Measurements from ENCODE around the gene GPR149.

GPR149 gene

DNA sequence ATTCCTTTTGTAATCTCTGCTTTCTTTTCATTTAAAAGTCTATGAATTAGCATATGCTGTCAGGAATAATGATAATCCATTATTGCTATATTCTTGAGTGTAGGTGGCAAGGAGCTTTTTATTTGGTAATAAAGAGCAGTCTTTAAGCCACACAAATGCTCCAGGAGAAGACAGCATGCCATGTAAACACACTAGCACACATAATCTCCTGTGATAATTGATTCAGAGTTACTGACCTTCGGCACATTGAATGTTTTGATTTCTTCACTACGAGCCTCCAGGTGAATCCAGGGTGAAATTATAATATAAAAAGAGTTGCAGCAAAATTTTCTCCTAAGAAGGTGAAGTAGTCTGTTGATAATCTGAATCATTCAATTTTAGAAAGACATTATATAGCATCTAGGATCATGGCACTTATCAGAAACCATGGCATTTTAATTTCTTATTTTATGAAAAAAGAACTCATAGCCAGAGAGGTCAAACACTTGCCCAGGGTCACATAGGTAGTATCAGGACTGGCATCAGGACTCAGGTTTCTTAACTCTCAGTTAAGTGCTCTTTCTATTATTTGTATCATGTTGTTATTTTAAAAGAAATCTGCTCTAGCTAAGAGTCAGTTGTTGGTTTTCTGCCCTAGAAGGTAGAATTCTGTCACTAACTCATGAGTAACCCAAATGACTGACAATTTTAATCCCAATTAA lies 84.4 kb downstream of the GPR149 start:
- no peak for DNase-seq (ENCODE audit: low read depth)

DNA sequence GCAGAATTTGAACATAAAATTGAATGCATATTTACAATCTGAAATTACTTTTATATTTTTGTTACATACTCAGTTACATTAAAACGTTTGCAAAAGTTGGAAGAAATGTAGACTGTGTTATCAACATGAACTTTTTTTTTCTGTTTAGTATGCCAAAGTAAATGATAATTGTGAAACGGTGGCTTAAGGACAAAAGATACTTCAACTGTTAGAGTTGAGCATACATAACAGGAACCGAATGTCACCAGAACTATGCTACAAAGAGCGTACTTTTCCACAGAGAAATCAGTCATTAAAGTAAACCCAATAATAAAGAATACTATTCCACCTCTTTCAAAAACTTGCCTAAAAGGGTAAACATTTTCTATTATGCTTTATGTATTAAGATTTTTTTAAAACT lies 91.4 kb downstream of the GPR149 start:
- no peak for DNase-seq (ENCODE audit: low read depth)

DNA sequence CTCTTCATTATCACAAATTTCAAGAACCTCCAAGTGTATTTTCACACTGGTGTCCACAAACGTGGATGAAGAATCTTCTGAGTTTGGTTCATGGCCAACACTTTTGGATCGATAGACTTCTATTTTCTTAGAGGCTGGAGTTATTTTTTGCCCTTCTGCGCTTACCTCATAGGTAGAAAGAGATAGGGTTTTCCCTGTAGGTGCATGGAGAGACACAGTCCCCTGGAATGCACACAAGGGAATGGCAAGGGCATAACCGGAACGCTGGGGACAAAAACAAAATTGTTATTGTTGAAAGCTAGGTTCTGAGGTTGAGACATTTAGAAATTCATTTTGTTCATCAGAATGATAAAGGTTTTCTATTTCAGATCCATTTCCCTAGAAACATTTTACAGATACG lies 92.0 kb downstream of the GPR149 start:
- no peak for DNase-seq (ENCODE audit: low read depth)

DNA sequence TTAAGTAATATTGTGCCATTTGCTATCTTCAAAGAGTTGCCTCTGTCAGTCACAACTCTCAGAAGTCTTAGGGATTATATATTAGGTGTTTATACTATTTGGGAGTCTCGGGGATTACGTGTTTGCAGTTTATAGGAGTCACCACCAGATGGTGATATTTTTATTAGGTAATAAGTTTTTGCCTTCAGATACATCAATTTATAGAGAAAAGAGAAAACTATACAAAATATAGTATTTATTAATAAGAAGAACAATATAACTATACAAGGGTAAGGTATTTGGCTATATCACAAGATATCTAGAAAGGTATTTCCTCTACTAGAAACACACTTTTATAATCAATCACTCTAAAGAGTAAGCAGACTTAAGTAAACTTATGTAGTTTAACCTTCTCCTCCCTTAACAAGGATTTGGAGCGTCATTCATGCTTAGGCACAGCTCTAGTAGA lies 95.0 kb downstream of the GPR149 start:
- no peak for DNase-seq (ENCODE audit: low read depth)

DNA sequence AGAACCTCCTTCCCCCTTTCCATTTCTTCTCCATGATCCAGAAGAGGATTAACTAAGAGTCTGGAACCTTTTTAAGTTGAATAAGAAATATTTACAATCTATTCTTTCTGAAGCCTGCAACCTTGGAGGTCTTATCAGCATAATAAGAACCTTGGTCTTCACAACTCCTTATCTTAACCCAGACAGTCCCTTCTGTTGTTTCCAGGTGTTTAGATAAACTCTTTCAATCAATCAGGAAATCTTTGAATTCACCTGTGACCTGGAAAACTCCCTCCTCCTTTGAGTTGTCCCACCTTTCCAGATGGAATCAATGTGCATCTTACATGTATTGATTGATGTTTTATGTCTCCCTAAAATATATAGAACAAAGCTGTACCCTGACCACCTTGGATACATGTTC lies 102.1 kb downstream of the GPR149 start:
- no peak for DNase-seq (ENCODE audit: low read depth)

DNA sequence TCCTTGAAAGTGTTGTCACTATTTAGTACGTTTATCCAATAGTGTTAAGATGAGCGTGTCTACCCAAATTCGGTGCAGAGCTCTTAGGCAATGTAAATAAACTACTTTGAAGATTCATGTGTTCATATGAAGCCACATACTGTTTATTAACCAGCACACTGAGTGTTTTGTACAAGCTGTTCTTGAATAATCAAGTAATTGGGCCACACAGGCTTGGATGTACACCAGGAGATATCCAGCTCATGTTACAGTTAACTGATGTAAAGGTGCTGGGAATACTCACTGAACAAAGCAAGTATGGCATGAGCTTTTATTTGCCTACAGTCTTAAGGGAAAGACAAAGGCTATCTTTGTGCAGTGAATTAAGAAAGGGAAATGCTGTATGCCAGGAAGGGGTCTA lies 105.1 kb downstream of the GPR149 start:
- no peak for DNase-seq (ENCODE audit: low read depth)

DNA sequence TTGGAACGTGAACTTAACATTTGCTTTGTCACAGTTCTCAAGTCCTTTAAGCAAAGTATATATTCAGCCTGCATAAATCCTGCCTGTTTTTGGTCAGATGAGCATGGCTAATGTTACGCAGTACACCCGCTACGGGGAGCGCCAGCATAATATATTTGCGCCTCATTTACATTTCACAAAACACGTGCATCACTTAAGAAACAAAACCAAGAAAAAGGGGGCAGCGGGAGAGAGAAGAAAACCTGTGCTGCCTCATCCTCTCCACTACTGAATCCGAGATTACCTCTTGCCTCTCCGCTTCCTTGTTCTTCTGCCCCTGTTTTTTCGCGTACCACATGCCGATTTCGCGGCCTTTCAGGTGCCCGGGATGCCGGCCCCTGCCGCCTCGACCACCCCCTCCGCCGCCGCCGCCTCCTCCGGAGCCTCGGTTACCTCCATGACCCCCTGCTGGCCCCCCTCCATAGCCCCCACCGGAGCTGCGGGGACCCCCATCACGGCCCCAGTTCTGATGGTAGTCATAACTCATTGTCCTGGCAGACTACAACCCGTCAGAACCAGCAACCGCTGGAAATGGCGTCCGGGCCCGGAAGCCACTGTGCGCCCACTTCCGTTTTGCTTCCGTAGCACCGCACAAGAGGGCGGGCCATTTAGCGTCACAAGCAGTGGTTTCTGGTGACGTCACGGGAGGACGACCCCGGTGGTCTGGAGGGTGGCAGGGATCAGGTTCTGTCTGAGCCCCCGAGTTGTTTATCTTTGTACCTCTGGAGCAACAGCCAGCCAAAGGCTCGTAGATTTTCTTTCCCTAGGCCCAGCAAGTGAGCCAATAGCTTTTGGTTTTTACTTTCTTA lies 105.9 kb downstream of the GPR149 start, which contains the start of gene DHX36:
TSS of gene DHX36 (minus strand) at position 597 of the 848 bp plus-strand sequence. CDS start at position 526, 71 bp downstream.
- peak; percentile 83 for DNase-seq (ENCODE audit: low read depth)

DNA sequence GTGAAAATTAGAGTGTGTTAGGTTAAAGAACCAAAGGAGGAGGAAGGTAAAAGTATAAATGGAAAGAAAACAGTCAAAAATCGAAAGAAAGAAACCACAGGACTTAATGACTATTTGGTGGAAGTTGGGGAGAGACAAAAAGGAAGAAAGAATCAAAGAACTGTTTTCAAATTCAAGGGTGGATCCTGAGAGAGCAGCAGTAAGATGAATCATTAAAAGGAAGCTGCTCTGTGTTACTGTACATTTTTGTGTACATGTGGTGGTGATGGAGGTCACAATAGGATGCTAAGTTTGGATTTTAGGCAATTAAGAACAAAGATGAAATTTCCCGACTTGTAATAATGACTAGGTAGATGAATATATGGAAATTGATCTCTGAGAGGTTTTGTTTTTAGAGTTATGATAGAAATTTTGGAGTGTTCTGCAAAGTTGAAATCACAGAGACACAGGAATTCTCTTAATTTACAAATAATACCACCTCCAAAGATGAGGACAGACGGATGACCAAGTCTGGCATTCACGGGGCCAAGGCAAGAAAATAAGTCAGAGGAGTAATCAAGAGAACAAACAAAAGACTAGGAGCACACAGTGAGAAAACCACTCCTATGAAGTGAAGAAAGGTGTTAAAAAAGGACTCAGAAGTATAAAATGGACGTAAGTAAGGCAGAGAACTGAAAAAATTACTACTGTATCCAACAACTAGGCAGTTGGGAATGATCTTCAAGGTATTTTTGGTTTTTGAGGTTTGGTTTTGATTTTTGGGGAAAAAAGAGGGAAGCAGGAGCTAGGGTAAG lies 112.8 kb downstream of the GPR149 start:
- DNase-seq (ENCODE audit: low read depth): no peak

DNA sequence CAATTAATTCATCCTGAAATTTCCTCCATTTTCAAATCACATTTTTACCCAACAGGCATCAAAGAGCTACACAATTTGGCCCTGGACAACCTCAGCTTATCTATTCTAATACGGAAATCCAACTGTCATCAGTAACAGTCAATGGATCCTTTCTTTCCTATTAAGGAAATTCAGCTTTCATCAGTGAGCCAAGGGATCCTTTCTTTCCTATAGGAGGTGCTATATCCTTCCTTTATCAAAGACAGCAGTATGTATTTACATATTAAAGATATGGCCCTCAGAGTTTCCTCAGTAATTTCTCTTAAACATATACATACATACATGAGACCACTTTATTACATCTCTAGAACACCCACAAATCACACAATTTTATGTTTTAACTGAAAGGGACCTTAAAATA lies 115.8 kb downstream of the GPR149 start:
- no peak for DNase-seq (ENCODE audit: low read depth)

DNA sequence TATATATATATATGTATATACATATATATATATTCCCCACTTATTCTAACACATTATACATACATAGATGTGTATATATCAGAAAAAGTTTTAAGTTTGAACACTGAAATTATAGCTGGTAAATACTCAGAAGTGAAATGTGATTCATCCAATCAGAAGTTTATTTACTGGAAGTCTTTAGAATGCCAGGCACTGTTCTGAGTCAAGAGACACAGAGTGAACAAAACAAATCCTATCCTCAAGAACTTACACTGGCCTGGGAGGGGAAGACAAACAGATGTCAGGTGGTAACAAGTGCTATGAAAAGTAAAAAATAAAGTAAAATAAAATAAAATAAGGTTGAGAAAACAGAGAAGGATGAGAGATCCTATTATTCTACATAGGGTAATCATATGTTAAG lies 119.2 kb downstream of the GPR149 start:
- no peak for DNase-seq (ENCODE audit: low read depth)

DNA sequence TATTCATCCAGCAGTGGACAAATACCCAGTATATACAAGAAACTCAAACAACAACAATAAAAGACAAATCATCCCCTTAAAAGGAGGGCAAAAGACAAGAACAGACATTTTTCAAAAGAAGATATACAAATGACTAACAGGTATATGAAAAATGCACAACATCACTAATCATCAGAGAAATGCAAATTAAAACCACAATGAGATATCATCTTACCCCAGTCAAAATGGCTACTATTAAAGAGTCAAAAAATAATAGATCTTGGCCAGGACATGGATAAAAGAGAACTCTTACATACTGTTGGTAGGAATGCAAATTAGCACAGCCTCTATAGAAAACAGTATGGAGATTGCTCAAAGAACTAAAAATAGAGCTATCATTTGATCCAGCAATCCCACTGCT lies 122.6 kb downstream of the GPR149 start:
- DNase-seq (ENCODE audit: low read depth): no peak

DNA sequence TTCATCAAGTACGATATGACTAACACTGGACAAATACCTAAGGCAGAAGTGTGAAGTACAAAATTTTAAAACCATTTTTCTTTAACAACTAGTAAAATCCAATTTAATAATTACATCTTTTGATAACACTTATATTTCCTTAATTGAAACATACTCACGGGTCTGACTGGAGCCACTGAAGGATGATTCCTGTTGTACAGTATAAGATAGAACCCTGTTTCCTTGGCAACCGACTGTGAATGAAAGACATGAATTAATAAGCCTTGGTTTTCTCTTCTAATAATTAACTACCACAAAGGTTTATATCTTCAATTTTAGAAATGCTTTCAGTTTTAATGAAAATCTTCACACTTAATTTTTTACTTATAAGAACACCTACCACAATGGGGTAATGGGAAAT lies 125.1 kb downstream of the GPR149 start:
- DNase-seq (ENCODE audit: low read depth): no peak

DNA sequence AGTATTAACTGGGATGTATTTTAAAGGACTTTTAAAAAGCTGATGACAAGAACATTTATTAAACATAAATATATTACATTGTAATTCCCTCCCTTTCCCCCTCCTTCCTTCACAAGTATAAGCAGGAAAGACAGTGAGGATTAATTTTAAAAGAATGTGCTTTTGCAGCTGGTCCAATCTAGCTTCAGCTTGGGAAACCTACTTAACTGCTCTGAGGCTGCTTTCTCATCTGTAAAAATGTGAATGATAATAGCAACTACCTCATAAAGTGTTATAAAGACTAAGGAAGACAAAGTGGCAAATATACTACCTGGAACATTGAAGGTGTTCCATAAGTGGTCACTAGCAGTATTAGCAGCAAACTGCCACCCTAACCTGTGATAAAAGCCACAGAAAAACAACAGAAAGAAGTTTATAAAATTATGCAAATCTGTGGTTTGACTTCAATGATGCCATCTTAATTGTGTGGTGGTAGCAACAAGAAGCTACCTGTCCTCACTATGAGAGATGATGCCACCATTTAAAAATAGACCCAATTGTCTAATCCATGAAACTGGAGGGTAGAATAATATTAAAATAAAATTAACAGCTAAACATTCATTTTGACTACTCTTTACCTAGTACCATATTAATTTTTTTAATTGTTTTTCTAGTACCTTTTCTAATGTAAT lies 125.7 kb downstream of the GPR149 start:
- no peak for DNase-seq (ENCODE audit: low read depth)

DNA sequence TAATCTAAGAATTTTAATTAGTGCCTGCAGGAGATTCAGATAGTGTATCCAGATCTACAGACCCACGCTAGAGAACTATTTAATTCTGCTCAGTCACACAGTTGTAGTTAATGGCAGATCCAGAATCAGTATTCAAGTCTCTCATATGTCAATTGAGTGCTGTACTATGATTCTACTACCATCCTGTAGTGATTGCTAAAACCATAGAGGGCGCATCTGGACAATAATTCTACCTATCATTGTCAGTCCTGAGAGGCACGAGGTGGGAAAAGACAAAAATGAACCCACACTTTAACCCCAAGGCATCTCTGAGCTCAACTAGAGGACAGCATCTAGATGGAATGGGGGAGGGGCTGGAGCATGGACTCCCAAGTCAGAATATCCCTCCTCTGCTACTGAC lies 128.4 kb downstream of the GPR149 start:
- no peak for DNase-seq (ENCODE audit: low read depth)

DNA sequence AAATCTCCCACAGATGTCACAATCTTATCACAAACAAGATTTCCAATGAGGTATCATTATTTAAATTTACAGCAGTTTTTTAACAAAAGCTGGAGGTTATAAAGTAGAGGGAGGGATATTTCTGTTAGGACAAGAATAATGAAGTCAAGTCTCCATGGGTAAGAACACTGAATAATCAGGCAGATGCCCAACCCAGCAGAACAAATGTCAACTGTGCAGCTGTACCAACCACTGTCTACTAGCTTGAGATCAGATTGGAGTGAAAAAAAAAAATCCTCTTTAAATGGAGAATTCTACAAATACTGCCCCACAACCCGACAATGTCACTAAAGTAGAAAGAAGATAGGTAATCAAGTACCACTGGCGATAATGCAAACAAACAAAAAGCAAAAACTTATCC lies 136.0 kb downstream of the GPR149 start:
- DNase-seq (ENCODE audit: low read depth): no peak

DNA sequence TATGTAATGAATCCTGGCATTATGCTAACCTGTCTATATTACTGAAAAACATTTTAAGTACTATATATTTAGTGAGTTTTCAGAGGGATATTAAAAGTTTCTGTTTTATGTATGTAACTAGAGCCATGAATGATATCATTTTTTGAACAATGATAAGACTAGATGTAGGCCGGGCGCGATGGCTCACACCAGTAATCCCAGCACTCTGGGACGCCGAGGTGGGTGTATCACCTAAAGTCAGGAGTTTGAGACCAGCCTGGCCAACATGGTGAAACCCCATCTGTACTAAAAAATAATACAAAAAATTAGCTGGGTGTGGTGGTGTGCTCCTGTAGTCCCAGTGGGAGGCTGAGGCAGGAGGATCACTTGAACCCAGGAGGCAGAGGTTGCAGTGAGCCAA lies 139.8 kb downstream of the GPR149 start:
- no peak for DNase-seq (ENCODE audit: low read depth)

Measured in activated T-cell treated with anti-CD3 and anti-CD28 coated beads for 48 hours (primary cell).